HG03558 (cell line): ENCODE data around the gene SPNS1.
"Not testable (repeated sequence)": the region's sequence is repeated elsewhere in the genome, so short reads cannot be mapped to it uniquely, and the experiment has no call there.

Experiments used
- ATAC-seq: cut with Tn5 transposase; IDR thresholded peaks from one replicate; pipeline ENCODE4 v1.9.1; 2021; ENCODE audit warnings: moderate number of reproducible peaks; ENCODE audit not compliant: unreplicated experiment; ENCODE audit errors: extremely low read depth

The SPNS1 gene

DNA sequence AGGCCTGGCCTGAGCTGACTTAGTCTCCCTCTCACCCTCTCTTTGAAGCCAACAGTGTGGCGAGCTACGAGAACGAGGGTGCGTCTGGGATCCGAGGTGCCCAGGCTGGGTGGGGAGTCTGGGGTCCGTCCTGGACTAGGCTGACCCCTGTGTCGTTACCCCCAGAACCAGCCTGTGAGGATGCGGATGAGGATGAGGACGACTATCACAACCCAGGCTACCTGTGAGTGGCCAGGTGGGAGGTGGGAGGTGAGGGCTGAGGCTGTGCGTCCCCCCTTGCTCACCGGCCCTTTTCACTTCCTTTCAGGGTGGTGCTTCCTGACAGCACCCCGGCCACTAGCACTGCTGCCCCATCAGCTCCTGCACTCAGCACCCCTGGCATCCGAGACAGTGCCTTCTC lies 11.9 kb downstream of the SPNS1 start:
- no peak for ATAC-seq

DNA sequence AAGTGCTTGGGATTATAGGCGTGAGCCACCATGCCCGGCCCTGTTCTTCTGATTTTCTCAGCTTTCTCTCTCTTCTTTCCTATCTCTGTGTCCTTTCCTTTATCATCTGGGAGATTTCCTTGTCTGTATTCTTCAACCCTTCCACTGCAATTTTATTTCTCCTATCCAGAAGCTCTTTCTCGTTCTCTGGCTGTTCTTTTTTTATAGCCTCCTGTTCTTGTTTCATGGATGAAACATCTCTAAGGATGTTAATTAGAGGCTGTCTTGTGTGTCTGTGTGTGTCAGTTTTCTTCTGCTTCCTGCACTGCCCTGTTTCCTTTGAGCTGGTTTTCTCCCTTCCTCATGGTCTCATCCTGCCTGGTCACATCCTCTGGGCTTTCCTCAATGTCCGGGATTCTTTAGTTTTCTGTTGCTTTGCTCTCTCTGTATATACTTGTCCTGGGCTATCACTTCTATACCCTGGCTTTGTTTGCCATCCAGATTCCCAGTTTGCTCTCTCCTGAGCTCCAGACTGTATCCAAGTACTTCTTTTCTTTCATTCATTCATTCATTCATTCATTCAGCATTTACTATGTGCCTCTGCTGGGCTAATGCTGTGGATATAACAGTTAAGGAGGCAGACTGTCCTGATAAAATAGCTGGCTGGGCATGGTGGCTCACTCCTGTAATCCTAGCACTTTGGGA lies 12.7 kb downstream of the SPNS1 start:
- ATAC-seq, result no peak

DNA sequence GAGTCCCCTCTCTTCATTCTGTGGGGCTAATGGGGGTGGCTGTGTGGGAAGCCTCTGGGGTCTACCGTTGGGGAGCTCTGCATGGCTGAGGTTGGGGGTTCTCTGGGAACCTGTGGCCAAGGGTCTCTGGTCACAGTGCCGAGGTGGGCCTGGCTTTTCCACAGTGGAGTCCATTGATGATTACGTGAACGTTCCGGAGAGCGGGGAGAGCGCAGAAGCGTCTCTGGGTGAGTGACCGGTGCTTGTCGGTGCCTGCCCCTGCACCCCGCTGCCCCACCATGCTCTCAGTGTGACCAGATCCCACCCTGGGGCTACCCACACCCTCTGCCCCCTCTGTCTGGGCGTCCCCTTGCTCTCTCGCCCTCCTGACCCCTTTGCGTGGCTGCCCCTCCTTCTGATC lies 14.8 kb downstream of the SPNS1 start:
- ATAC-seq, result no peak

- ATAC-seq, result no peak
Measured at GRCh38 chr16:28990375-28991040, 15.9 kb downstream of the SPNS1 start.

DNA sequence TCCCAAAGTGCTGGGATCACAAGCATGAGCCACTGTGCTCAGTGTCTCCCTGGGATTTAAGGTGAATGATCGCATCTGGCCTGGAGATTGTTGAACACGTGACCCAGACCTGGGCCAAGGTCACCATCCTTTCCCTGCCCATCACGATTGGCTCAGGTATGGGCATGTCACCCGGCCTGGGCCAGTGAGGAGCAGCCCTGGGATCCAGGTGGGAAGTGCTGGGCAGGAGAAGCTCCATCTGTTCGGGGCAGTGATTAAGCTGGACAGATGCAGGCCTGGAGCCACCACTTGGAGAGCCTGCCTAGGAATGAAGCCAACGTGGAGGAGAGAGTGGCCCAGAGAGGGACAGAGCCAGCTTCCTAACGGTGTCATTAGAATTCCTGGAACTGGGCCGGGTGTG lies 17.1 kb downstream of the SPNS1 start:
- no peak for ATAC-seq

GRCh38 chr16:28992496-28992895 lies 17.9 kb downstream of the SPNS1 start:
- ATAC-seq, result no peak

GRCh38 chr16:28998837-28999236 lies 24.3 kb downstream of the SPNS1 start:
- ATAC-seq, result no peak

DNA sequence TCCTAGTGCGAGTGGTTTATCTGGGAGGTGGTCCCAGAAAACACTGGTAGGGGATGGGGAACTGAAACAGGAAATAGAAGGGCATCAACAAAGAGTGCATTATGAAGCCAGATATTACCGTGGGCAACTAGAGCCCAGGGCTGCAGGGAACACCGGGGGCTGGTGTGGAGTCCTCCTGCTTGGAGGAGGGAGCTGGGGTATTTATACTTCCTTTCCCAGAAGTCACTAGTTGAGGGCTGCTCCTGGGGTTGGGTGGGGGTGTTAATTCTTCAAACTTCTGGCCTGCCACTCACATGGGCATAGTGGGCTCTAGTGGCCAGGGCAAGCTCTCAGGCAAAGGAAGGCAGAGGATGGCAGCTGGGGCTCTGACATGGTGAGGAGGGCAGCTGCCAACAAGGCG lies 25.0 kb downstream of the SPNS1 start:
- ATAC-seq, result no peak

GRCh38 chr16:29000019-29000418 lies 25.4 kb downstream of the SPNS1 start:
- ATAC-seq, result no peak

DNA sequence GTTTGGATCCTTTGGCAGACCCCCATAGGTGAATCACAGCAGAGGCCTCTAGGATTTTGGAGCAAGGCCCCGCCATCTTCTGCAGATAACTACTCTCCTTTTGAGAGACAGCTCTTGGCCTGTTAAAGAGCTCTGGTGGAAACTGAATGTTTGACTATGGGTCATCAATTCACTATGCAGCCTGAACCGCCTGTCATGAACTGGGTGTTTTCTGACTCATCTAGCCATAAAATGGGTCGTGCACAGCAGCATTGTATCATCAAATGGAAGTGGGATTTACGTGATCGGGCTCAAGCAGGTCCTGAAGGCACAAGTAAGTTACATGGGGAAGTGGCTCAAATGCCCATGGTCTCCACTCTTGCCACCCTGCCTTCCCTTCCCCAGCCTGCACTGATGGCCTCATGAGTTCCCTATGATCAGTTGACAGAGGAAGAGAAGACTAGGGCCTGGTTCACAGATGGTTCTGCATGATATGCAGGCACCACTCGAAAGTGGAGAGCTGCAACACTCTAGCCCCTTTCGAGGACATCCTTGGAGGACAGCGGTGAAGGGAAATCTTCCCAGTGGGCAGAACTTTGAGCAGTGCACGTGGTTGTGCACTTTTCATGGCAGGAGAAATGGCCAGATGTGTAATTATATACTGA lies 30.0 kb downstream of the SPNS1 start:
- ATAC-seq, result not testable (repeated sequence)

- no peak for ATAC-seq
Measured at GRCh38 chr16:29007730-29008593, 33.4 kb downstream of the SPNS1 start.

DNA sequence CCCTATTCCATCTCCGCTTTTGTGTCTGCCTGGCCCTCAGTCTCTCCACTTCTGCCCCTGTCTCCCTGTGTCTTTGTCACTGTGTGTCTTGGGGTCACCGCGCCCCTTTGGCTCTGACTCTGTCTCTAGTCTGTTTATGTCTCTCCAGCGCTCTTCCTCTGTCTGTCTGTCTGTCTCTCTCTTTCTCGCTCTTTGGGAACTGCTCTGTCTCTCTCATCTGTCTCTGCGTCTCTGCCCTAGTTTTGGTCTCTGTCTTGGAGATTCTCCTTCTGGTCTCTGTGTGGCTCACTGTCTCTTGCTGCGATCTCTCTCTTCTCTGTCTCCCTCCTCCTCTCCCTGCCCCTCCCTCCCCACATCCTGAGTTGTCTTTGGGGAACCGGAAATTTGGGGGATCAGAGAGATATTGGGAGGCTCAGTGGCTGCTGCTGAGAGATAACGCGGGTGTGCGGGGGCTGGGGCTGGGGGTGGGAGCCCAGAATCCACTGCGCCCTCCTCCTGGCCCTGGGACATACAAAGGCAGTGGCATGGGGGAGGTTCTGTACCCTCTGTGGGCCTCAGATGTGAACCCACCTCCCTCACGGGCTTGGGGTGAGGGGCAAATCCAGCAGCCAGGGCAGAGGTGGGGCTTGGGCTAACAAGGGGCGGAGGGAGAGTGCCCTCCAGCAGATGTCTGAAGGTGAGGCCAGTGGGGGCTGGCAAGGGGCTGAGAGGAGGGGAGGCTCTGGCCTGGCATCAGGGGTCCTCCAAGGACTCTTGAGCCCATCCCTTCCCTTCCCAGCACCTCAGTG lies 34.7 kb downstream of the SPNS1 start:
- no peak for ATAC-seq

DNA sequence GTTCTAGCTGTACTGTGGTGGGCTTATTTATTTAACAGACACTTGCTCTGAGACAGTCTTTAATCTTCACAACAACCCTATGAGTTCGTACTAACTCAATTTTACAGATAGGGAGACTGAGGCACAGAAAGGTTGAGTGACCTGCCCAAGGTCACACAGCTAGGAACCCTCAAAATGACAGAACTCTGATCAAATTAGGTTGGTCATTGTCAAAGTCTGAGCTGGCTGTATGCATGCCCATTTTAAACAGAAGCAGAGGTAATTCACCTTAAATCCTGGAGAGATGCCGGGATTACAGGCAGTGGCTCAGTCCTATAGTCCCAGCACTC lies 35.2 kb downstream of the SPNS1 start:
- no peak for ATAC-seq

GRCh38 chr16:29011112-29011511 lies 36.5 kb downstream of the SPNS1 start:
- ATAC-seq, result no peak

DNA sequence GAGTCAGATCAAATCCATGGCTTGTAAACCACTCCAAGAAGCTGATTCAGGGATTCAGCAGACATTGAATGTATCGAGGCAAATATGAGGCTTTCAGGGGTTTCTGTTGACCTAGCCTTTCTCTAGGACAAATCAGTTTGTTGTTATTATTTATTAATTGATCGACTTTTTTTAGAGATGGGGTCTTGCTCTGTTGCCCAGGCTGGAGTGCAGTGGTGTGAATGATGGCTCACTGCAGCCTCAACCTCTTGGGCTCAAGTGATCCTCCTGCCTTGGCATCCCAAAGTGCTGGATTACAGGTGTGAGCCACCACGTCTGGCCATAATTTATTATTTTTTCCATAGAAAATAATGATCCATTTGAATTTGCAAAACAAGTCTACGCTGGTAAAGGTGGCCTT lies 37.3 kb downstream of the SPNS1 start:
- no peak for ATAC-seq

- ATAC-seq, result no peak
Measured at GRCh38 chr16:29012913-29013553, 38.5 kb downstream of the SPNS1 start.

- ATAC-seq, result no peak
Measured at GRCh38 chr16:29014561-29015069, 40.0 kb downstream of the SPNS1 start.

- ATAC-seq, result no peak
Measured at GRCh38 chr16:29022196-29022595, 47.6 kb downstream of the SPNS1 start.
